NCI-H2081 (cell line): ENCODE data around the gene TXNRD1.
"Not testable (repeated sequence)": the region's sequence is repeated elsewhere in the genome, so short reads cannot be mapped to it uniquely, and the experiment has no call there.

Experiments
- DNase-seq, 2 experiments: peaks; one replicate each; lab custom pipeline; 2025; lab: John Stamatoyannopoulos, UW

Gene TXNRD1

DNA sequence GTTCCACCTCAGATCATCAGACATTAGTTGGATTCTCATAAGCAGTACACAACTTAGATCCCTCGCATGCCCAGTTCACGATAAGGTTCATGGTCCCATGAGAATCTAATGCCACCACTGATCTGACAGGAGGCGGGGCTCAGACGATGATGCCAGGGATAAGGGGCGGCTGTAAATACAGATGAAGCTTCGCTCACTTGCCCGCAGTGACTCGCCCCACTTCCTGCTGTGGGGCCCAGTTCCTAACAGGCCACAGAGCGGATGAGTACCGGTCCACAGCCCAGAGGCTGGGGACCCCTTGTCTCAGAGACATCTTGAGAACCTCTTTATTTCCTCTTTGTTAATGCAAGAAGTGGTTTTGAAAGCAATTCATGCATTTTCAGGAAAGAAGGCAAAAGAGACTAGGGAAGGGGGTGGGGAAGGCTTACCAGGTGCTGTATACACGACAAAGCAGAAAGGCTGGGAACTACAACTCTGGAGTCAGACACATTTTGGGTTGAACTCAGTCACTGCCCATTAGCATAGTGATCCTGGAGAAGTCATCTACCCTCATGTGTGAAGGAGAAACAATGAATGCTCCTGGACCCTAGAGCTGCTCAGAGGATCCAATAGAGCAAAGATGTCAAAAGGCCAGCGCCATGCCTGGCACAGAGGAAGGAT is 156.6 kb downstream of the TXNRD1 start:
- no peak for DNase-seq

- DNase-seq, result no peak
Observed at GRCh38 chr12:104372721-104373335, 157.2 kb downstream of the TXNRD1 start.

DNA sequence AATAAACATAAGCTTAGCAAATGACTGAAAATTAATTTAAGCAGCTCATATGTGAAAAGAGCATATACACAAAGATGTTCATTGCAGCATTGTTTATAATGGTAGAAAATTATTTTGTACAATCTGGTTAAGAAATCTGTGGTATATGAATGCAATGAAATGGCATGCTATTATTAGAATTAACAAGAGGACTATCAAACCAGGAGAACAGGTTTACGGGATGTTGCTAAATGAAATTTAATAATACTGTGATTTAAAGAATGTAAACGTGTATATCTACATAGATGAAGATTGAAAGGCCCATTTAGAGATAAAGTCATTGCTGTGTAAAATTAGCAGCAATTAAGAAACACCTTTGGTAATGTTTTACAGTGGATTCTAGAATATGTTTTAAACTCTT is 158.5 kb downstream of the TXNRD1 start:
- no peak for DNase-seq

DNA sequence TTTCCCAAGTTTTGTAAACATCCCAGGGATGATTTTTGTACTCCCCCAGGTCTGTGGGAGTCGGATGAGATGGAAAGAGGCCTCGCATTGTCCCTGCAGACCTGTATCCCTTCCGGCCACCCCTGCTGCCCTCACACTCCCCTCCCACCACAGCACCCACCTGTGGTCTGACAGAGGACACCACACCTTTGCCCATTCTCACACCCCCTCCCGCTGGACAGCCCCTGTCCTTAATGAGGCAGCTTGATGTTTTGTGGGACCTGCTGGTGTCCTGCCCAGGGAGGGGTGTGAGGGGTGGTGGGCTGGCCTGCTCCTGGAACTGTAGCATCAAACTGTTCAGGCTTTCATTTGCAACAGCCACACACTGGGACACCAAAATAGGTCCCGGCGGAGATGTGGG is 159.2 kb downstream of the TXNRD1 start:
- no peak for DNase-seq

DNA sequence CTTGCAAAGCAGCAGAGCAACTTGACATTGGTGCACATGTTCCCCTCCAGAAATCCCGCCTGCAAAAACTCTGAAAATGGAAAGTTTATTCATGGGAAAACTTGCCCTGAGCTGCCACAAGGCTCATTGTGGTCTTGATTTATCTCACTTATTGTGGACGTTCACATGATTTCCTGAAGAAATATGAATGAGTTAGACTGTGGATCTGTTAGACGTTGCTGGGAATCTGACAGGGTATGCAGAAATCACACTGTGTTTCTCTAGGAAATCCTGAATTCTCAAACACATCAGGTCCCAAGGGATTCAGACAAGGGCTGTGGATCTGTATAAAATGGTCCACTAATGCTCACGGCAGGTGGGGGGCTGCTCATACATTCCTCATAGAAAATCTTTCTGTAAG is 160.2 kb downstream of the TXNRD1 start:
- DNase-seq, result no peak

- no peak for DNase-seq
Observed at GRCh38 chr12:104376650-104377513, 161.3 kb downstream of the TXNRD1 start.

GRCh38 chr12:104377514-104377812 is 161.9 kb downstream of the TXNRD1 start:
- DNase-seq, result no peak

DNA sequence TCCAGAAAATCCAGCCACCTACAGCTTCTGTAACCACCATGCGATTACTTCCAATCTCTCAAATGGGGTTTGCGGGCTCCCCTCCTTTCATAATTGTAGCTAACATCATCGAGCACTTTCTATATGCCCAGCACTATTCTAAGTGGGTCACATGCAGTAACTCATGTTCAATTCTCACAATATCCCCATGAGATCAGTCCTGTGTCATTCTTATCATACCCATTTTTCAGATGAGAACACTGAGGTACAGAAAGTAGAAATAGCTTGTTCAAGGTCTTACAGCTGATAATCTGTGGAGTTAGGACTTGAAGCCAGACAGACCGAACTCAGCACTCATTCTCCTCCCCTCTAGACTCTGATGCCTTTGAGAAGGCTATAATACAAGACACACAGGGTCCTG is 162.8 kb downstream of the TXNRD1 start:
- DNase-seq, result no peak

DNA sequence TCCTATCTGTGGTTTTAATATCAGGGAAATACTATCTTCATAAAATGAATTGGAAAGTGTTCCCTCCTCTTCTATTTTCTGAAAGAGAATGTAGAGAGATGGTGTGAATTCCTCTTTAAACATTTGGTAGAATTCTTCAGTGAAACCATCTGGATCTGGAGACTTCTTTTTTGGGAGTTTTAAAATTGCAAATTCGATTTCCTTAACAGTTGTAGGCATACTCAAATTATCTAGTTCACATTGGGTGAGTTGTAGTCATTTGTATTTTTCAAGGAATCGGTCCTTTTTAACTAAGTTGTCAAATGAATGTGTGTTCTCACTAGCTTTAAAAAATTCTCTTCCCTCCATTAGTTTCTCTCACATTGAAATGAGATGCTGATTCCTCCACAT is 165.8 kb downstream of the TXNRD1 start:
- no peak for DNase-seq

- DNase-seq, result peak; percentile 75 to 85
Observed at GRCh38 chr12:104381731-104382480, 166.3 kb downstream of the TXNRD1 start.

DNA sequence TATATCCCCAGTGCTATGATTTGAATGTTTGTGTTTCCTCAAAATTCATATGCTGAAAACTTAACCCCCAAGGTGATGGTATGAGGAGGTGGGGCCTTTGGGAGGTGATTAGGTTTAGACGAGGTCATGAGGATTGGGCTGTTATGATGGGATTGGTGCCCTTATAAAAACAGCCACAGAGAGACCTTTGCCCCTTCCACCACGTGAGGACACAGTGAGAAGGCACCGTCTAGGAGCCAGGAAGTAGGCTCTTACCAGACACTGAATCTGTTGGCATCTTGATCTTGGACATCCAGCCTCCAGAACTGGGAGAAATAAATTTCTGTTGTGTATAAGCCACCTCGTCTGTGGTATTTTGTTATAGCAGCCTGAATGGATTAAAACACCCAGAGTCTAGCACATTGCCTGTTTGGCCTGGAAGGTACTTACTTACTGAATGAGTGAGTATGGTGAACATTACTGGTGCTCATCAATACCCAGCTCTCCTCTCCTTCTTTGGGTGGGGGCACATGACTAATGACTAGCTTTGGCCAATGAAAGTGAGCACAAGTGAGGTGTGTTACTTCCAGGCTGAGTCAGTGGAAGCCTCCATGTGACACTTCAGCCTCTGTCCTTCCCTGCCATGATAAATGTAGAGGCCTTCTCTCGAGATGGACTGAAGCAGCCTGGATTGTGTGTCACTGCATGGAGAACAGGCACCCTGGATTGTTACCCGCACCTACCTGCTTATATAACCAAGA is 168.7 kb downstream of the TXNRD1 start:
- DNase-seq, result no peak

- DNase-seq, result no peak
Observed at GRCh38 chr12:104385510-104385909, 169.9 kb downstream of the TXNRD1 start.

DNA sequence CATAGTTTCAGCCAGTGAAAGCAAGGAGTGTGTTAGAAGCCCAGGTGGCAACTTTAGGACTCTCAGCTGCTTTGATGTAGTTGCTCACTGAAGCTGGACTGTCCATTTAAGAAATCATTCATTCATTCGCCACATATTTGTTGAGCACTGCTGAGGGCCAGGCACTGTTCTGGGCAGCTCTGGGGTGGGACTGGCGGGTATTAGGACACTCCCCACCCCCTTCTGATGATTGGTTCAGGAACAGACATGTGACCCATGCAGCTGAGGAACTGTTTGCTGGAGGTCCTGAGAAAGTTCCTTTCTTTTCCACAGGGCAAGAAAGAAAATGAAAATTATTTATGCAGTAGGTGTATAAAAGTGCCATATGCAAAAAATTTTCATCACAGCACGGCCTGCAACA is 170.9 kb downstream of the TXNRD1 start:
- DNase-seq, result no peak

GRCh38 chr12:104387190-104387589 is 171.6 kb downstream of the TXNRD1 start:
- no peak for DNase-seq

GRCh38 chr12:104394086-104394485 is 178.5 kb downstream of the TXNRD1 start:
- not testable (repeated sequence) for DNase-seq
